Measurements from ENCODE around the gene ZKSCAN1. TPM values are rescaled to one million over a fixed set of nuclear protein-coding genes. Genes with fewer than 3 reads are reported as not detected.
A peak's percentile ranks its signal among the peaks of the same experiment; 100 is the strongest.

The ZKSCAN1 gene
- total RNA-seq, 2 experiments from 2014 or later, result 42.3 to 45.0 TPM

- Histone ChIP-seq H3K4me3 (ENCODE audit: low read length) (no peak overlapping the region), H3K4me1 (ENCODE audit: insufficient read depth, low read length) (peaks cover 25% of the 10 kb centered on the region), H3K36me3 (ENCODE audit: insufficient read depth, low read length) (peaks cover 32% of the 10 kb centered on the region), H3K27ac (ENCODE audit: low read depth in 1 of 2, low read length in 2 of 2) (no peak overlapping the region), H3K9me3 (ENCODE audit: control insufficient read depth in 1 of 2, insufficient read depth in 1 of 2, low read length in 2 of 2) (no peaks in the 10 kb centered on the region), H3K27me3 (ENCODE audit: control insufficient read depth in 1 of 2, insufficient read depth in 2 of 2, low read length in 2 of 2) (no peaks in the 10 kb centered on the region)
- Mint-ChIP-seq H3K27me3 (no peaks in the 10 kb centered on the region), H3K9me3 (no peaks in the 10 kb centered on the region), H3K36me3 (ENCODE audit: low read depth) (peaks cover 63% of the 10 kb centered on the region), H3K4me3 (no peak overlapping the region), H3K4me1 (ENCODE audit: low read depth) (peaks cover 37% of the 10 kb centered on the region), H3K27ac (peak overlapping the region; percentile 28)
- ATAC-seq (ENCODE audit: poor library complexity) (no peak), DNase-seq (no peak)
- intact Hi-C loops (cut with DNase I, micrococcal nuclease), result loop anchor here (5.0 to 10.0 kb wide), 3 partner anchors 62 to 817 kb away; partner anchors contain the start of genes ZKSCAN5 (in 1 of the 2), ZNF3 (in 1 of the 2) and ZNF394 (in 1 of the 2)
- CTCF ChIA-PET, result no interaction called here
- no peak for TF ChIP-seq CTCF (IDR thresholded peaks at IDR 0.05)
- POLR2A ChIA-PET, result no interaction called here
Measured at GRCh38 chr7:100019908-100020307, 4.5 kb downstream of the ZKSCAN1 start.

GRCh38 chr7:100021297-100021696, 5.9 kb downstream of the ZKSCAN1 start:
- Histone ChIP-seq H3K4me3 (ENCODE audit: low read length) (no peak overlapping the region), H3K36me3 (ENCODE audit: insufficient read depth, low read length) (peaks cover 39% of the 10 kb centered on the region), H3K27me3 (ENCODE audit: control insufficient read depth in 1 of 2, insufficient read depth in 2 of 2, low read length in 2 of 2) (no peaks in the 10 kb centered on the region), H3K9me3 (ENCODE audit: control insufficient read depth in 1 of 2, insufficient read depth in 1 of 2, low read length in 2 of 2) (no peaks in the 10 kb centered on the region), H3K27ac (ENCODE audit: low read depth in 1 of 2, low read length in 2 of 2) (no peak overlapping the region), H3K4me1 (ENCODE audit: insufficient read depth, low read length) (peaks cover 16% of the 10 kb centered on the region)
- CTCF ChIA-PET, result interaction anchor here (0.7 kb wide), 1 partner anchor 647 kb away, joined by 4 read pairs; the partner anchor contains the start of gene ARPC1B
- no peaks in the 10 kb centered on the region for H3K27me3 Mint-ChIP-seq
- DNase-seq, result no peak
- H3K36me3 Mint-ChIP-seq (ENCODE audit: low read depth), result peaks cover 67% of the 10 kb centered on the region
- H3K27ac Mint-ChIP-seq, result peak overlapping the region; percentile 8
- intact Hi-C loops (cut with DNase I, micrococcal nuclease), result no loop called here
- TF ChIP-seq CTCF (IDR thresholded peaks at IDR 0.05), result no peak
- POLR2A ChIA-PET, result interaction anchor here (1.5 kb wide), 1 partner anchor 92 kb away, joined by 3 read pairs; the partner anchor contains the start of gene GJC3
- no peak overlapping the region for H3K4me3 Mint-ChIP-seq
- H3K9me3 Mint-ChIP-seq, result no peaks in the 10 kb centered on the region
- peaks cover 25% of the 10 kb centered on the region for H3K4me1 Mint-ChIP-seq (ENCODE audit: low read depth)
- no peak for ATAC-seq (ENCODE audit: poor library complexity)

- peaks cover 13% of the 10 kb centered on the region for H3K4me1 ChIP-seq (ENCODE audit: insufficient read depth, low read length)
- peaks cover 66% of the 10 kb centered on the region for H3K36me3 Mint-ChIP-seq (ENCODE audit: low read depth)
- H3K27ac ChIP-seq (ENCODE audit: low read depth in 1 of 2, low read length in 2 of 2), result no peak overlapping the region
- no peaks in the 10 kb centered on the region for H3K27me3 ChIP-seq (ENCODE audit: control insufficient read depth in 1 of 2, insufficient read depth in 2 of 2, low read length in 2 of 2)
- peaks cover 14% of the 10 kb centered on the region for H3K4me1 Mint-ChIP-seq (ENCODE audit: low read depth)
- CTCF ChIA-PET, result no interaction called here
- POLR2A ChIA-PET, result interaction anchor here (0.6 kb wide), 1 partner anchor 1056 kb away, joined by 3 read pairs; no protein-coding TSS in a partner anchor
- no peaks in the 10 kb centered on the region for H3K27me3 Mint-ChIP-seq
- intact Hi-C loops (cut with DNase I, micrococcal nuclease), result no loop called here
- DNase-seq (no peak), ATAC-seq (ENCODE audit: poor library complexity) (no peak)
- H3K4me3 ChIP-seq (ENCODE audit: low read length), result no peak overlapping the region
- no peak for TF ChIP-seq CTCF (IDR thresholded peaks at IDR 0.05)
- H3K4me3 Mint-ChIP-seq, result no peak overlapping the region
- H3K9me3 Mint-ChIP-seq, result no peaks in the 10 kb centered on the region
- peaks cover 48% of the 10 kb centered on the region for H3K36me3 ChIP-seq (ENCODE audit: insufficient read depth, low read length)
- no peaks in the 10 kb centered on the region for H3K9me3 ChIP-seq (ENCODE audit: control insufficient read depth in 1 of 2, insufficient read depth in 1 of 2, low read length in 2 of 2)
- no peak overlapping the region for H3K27ac Mint-ChIP-seq
Measured at GRCh38 chr7:100022621-100023020, 7.2 kb downstream of the ZKSCAN1 start.
